Body of pancreas (tissue), 4 donors: Measurements from ENCODE around the gene KDM2A. TPM values are rescaled to one million over a fixed set of nuclear protein-coding genes. Genes with fewer than 3 reads are reported as not detected.
"Not testable (repeated sequence)": the region's sequence is repeated elsewhere in the genome, so short reads cannot be mapped to it uniquely, and the experiment has no call there.

Source experiments
- ATAC-seq: fragments of 150-250 bp; one replicate; pipeline ENCODE4 v1.9.1; 2016
- DNase-seq, 4 donors: peaks; one replicate each; pipeline ENCODE4 v3.0.0-alpha.2; 2019
- H3K27ac ChIP-seq, 4 donors: fragments of 200-600 bp; sonication (generic); 1 replicate in 3 of 4; 2 replicates in 1 of 4; pipeline versions ENCODE4 v1.5.1 to v1.6.1; 2016 to 2019; ENCODE audit warnings: mild to moderate bottlenecking in 1 of 4, mixed read lengths in 1 of 4, moderate library complexity in 1 of 4
- H3K27me3 ChIP-seq, 2 donors: fragments of 200-600 bp; sonication (generic); one replicate each; pipeline ENCODE4 v1.6.0; 2016; ENCODE audit warnings: mild to moderate bottlenecking in 1 of 2
- H3K36me3 ChIP-seq, 2 donors: fragments of 200-600 bp; sonication (generic); replicated peaks in 1 of 2; 2 replicates each; pipeline ENCODE4 v1.5.1; 2016; ENCODE audit warnings: low read depth in 2 of 2; ENCODE audit not compliant: insufficient read depth in 1 of 2
- H3K4me1 ChIP-seq: fragments of 200-600 bp; sonication (generic); one replicate; pipeline ENCODE4 v1.6.0; 2016
- H3K4me3 ChIP-seq, 2 donors: fragments of 200-600 bp; sonication (generic); 1 replicate in 1 of 2; 2 replicates in 1 of 2; pipeline ENCODE4 v1.5.1; 2016 to 2019
- H3K9me3 ChIP-seq, 3 donors: fragments of 200-600 bp; sonication (generic); 1 replicate in 2 of 3; 2 replicates in 1 of 3; pipeline ENCODE4 v1.5.1; 2016
- POLR2A ChIP-seq, 3 donors: fragments of 450-650 bp; IDR thresholded peaks; one replicate each; pipeline ENCODE4 v1.6.1; 2016; ENCODE audit warnings: antibody characterized with exemption in 3 of 3, mild to moderate bottlenecking in 2 of 3
- WGBS, 2 donors: methylation state at CpG; one replicate each; pipeline ENCODE4 v1.1.5; 2017; 5-methylcytosine and 5-hydroxymethylcytosine counted together
- intact Hi-C: fragments of 100-400 bp; cut with DNase I; formaldehyde crosslinking; loops from one replicate; pipeline ENCODE4 v1.15.1; 2023
- total RNA-seq, 2 donors: library from RNA; depleted of rRNA; stranded (reverse); fragments of >200 nt; gene quantifications; one replicate each; pipeline ENCODE4 v1.1.0, GENCODE V29; 2016
- TF ChIP-seq, protein P1 (sequence below), 7 experiments: fragments of 450-650 bp in 4 of 7; fragments of 200-600 bp in 3 of 7; sonication (generic) in 3 of 7; IDR thresholded peaks; one replicate each; pipeline ENCODE4 v1.5.1; 2016 to 2019; ENCODE audit warnings: antibody characterized with exemption in 7 of 7

The KDM2A gene
- total RNA-seq, 2 donors from 2014 or later = 26.5 to 29.0 TPM

DNA sequence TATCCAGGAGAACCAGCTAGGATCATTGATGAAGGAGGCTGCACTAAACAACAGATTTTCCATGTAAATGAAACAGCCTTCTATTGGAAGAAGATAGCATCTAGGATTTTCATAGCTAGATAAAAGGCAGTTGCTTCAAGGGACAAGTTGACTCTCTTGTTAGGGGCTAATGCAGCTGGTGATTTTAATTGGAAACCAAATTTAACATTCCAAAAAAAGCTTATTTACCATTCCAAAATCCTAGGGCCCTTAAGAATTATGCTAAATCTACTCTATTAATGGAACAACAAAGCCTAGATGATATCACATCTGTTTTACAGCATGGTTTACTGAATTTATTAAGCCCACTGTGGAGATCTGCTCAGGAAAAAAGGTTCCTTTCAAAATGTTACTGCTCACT, 80.7 kb downstream of the KDM2A start:
- ATAC-seq (no peak), DNase-seq (no peak)
- no peaks in the 10 kb centered on the region for H3K9me3 ChIP-seq
- no peak overlapping the region for H3K4me3 ChIP-seq
- intact Hi-C loops = no loop called here
- no peak overlapping the region for H3K27ac ChIP-seq
- H3K27me3 ChIP-seq = no peaks in the 10 kb centered on the region
- no peak for TF ChIP-seq POLR2A (IDR thresholded peaks at IDR 0.05)
- TF ChIP-seq, protein P1, sequence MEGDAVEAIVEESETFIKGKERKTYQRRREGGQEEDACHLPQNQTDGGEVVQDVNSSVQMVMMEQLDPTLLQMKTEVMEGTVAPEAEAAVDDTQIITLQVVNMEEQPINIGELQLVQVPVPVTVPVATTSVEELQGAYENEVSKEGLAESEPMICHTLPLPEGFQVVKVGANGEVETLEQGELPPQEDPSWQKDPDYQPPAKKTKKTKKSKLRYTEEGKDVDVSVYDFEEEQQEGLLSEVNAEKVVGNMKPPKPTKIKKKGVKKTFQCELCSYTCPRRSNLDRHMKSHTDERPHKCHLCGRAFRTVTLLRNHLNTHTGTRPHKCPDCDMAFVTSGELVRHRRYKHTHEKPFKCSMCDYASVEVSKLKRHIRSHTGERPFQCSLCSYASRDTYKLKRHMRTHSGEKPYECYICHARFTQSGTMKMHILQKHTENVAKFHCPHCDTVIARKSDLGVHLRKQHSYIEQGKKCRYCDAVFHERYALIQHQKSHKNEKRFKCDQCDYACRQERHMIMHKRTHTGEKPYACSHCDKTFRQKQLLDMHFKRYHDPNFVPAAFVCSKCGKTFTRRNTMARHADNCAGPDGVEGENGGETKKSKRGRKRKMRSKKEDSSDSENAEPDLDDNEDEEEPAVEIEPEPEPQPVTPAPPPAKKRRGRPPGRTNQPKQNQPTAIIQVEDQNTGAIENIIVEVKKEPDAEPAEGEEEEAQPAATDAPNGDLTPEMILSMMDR (IDR thresholded peaks at IDR 0.05) = no peak
- H3K4me1 ChIP-seq = no peaks in the 10 kb centered on the region
- H3K36me3 ChIP-seq = peaks cover 0 to 5% of the 10 kb centered on the region in 2 donors

DNA sequence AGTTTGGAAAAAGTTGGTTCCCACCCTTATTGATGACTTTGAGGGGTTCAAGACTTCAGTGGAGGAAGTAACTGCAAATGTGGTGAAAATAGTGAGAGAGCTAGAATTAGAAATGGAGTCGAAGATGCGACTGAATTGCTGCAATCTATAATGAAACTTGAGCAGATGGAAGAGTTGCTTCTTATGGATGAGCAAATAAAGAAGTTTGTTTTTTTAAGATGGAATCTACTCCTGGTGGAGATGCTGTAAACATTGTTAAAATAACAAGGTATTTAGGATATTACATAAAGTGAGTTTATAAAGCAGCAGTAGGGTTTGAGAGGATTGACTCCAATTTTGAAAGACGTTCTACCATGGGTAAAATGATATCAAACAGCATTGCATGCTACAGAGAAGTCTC, 83.0 kb downstream of the KDM2A start:
- no peaks in the 10 kb centered on the region for H3K4me1 ChIP-seq
- 96 to 97% methylated on average over 3 of the region's 3 CpGs for WGBS, 2 donors
- ATAC-seq (no peak), DNase-seq (no peak)
- no peaks in the 10 kb centered on the region for H3K9me3 ChIP-seq
- H3K36me3 ChIP-seq = peaks cover 0 to 5% of the 10 kb centered on the region in 2 donors
- no peak overlapping the region for H3K27ac ChIP-seq
- no peak overlapping the region for H3K4me3 ChIP-seq
- intact Hi-C loops = no loop called here
- no peak for TF ChIP-seq POLR2A (IDR thresholded peaks at IDR 0.05)
- TF ChIP-seq, protein P1 (IDR thresholded peaks at IDR 0.05) = no peak
- no peaks in the 10 kb centered on the region for H3K27me3 ChIP-seq

DNA sequence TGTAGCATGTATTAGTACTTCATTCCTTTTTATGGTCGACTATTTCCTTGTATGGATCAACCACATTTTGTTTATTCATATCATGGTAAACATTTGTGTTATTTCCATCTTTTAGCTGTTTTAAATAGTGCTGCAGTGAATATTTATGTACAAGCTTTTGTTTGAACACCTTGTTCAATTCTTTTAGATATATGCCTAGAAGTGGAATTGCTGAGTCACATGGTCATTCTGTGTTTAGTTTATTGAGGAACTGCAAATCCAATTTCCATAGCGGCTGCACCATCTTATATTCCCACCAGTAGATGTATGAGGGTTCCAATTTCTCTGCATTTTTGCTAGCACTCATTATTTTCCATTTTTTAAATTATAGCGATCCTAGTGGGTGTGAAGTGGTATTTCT, 85.8 kb downstream of the KDM2A start:
- ATAC-seq = no peak
- intact Hi-C loops = no loop called here
- no peaks in the 10 kb centered on the region for H3K4me1 ChIP-seq
- TF ChIP-seq, protein P1 (IDR thresholded peaks at IDR 0.05) = no peak
- TF ChIP-seq POLR2A (IDR thresholded peaks at IDR 0.05) = no peak
- no peak overlapping the region for H3K27ac ChIP-seq
- WGBS, 2 donors = 85% methylated on average over 3 of the region's 3 CpGs
- H3K4me3 ChIP-seq = no peak overlapping the region
- H3K9me3 ChIP-seq = no peaks in the 10 kb centered on the region
- DNase-seq = no peak
- no peaks in the 10 kb centered on the region for H3K27me3 ChIP-seq
- H3K36me3 ChIP-seq = peaks cover 0 to 6% of the 10 kb centered on the region in 2 donors

DNA sequence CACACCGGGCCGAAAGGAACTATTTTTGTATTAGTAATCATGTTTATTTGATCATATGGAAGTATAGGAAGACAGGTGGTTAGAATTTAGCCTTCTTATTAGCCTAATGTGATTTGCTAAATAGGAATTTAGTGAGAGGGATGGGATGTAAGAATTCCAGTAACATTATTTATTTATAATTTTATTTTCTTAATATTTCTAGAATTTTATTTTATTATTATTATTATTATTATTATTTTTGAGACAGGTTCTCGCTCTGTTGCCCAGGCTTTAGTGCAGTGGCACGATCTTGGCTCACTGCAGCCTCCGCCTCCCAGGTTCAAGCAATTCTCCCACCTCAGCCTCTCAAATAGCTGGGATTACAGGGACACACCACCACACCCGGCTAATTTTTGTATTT, 90.2 kb downstream of the KDM2A start:
- H3K4me1 ChIP-seq, DNase-seq, H3K9me3 ChIP-seq, H3K36me3 ChIP-seq, intact Hi-C loops, H3K27ac ChIP-seq, H3K27me3 ChIP-seq, ATAC-seq, H3K4me3 ChIP-seq: not testable (repeated sequence)
- 93 to 98% methylated on average over 6 of the region's 6 CpGs for WGBS, 2 donors

DNA sequence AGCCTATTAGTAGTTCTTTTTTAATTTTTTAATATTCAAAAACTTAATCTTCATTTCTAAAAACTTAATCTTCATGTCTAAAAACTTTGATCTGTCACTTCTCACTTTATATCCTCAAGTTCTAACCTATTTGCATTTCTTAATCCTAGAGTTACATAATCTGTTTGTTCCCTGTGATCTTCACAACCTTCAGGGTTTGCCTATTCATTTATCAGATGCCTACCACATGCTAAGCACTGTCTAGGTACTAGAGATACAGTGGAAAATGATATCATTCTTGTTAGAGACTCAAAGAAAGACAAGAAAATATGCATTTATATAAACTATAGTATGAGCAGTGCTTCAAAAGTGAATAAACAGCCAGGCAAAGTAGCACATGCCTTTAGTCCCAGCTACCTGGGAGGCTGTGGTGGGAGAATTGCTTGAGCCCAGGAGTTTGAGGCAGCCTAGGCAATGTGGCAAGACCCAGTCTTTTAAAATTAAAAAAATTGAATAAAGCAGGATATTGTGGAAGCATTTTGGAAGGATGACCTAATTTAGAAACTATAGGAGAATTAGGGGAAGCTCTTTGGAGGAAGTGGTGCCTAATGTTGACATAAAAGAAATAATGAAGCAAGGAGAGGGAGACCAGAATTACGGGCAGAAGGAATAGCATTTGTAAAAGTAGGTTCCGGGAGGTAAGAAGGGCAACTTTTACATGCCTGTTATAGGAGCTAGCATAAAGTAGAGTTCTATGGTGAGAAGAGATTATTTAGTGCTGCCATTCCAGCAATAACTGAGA, 92.8 kb downstream of the KDM2A start:
- Histone ChIP-seq H3K27ac (peak overlapping the region in 1 of 4 donors; percentile 40), H3K9me3 (no peaks in the 10 kb centered on the region), H3K4me3 (no peak overlapping the region), H3K4me1 (no peaks in the 10 kb centered on the region), H3K36me3 (peaks cover 6 to 7% of the 10 kb centered on the region in 2 donors), H3K27me3 (no peaks in the 10 kb centered on the region)
- TF ChIP-seq POLR2A (IDR thresholded peaks at IDR 0.05) = no peak
- TF ChIP-seq, protein P1 (IDR thresholded peaks at IDR 0.05) = no peak
- ATAC-seq = no peak
- WGBS, 2 donors = 74 to 94% methylated on average over 2 of the region's 2 CpGs
- DNase-seq = no peak
- intact Hi-C loops = no loop called here
